A549 (cell line): ENCODE measurements around the gene SMPDL3B. TPM values are rescaled to one million over a fixed set of nuclear protein-coding genes. Genes with fewer than 3 reads are reported as not detected.

Experiments
- ATAC-seq, 2 experiments: fragments of 200-7000 bp in 1 of 2; fragments of >200 bp in 1 of 2; cut with Nextera tagmentation in 1 of 2; cut with Tn5 transposase in 1 of 2; 3 replicates each; pipeline versions ENCODE4 v1.8.0 to v1.9.1; 2018 to 2020; ENCODE audit warnings: mild to moderate bottlenecking in 1 of 2, moderate library complexity in 1 of 2
- CTCF ChIA-PET: fragments of 300-600 bp; sonication (Branson Sonifier 250); formaldehyde crosslinking; extraction: SDS; loops from one replicate; lab custom pipeline; 2021; ENCODE audit warnings: antibody characterized with exemption, inconsistent platforms; lab: Yijun Ruan, JAX
- POLR2A ChIA-PET: fragments of 350-600 bp; formaldehyde crosslinking; extraction: SDS; loops from one replicate; lab custom pipeline; 2021; ENCODE audit warnings: antibody characterized with exemption, inconsistent platforms; lab: Yijun Ruan, JAX
- DNase-seq, 2 experiments: peaks; one replicate each; pipeline versions ENCODE4 v3.0.0 to v3.0.0-alpha.2; 2011 to 2016; ENCODE audit warnings: low read depth in 1 of 2, low spot score in 1 of 2
- FAIRE-seq: peaks from 2 replicates; lab custom pipeline; 2011; peaks lifted over from hg19 to GRCh38; lab: Jason Lieb, UNC
- H3K27ac ChIP-seq, 2 experiments: fragments of >200 bp; sonication (Bioruptor Twin); formaldehyde crosslinking; 3 replicates each; pipeline ENCODE4 v1.5.1; 2016 to 2017
- H3K4me1 ChIP-seq: fragments of >200 bp; sonication (Bioruptor Twin); formaldehyde crosslinking; 3 replicates; pipeline ENCODE4 v1.6.1; 2016
- H3K4me2 ChIP-seq: fragments of >200 bp; sonication (Bioruptor Twin); formaldehyde crosslinking; 3 replicates; pipeline ENCODE4 v1.6.1; 2016
- H3K4me3 ChIP-seq: fragments of >200 bp; sonication (Bioruptor Twin); formaldehyde crosslinking; 3 replicates; pipeline ENCODE4 v1.5.1; 2016
- H3K9me3 ChIP-seq: fragments of >200 bp; sonication (Bioruptor Twin); formaldehyde crosslinking; 3 replicates; pipeline ENCODE4 v1.6.1; 2016
- BHLHE40 ChIP-seq: IDR thresholded peaks from 2 replicates; pipeline ENCODE4 v1.6.1; 2012; ENCODE audit warnings: low read depth, low read length, inconsistent platforms
- CBX8 ChIP-seq: fragments of 200-600 bp; sonication (generic); IDR thresholded peaks from 2 replicates; pipeline ENCODE4 v1.6.1; 2016
- CHD2 ChIP-seq: fragments of 150-350 bp; IDR thresholded peaks from 2 replicates; pipeline ENCODE4 v1.6.1; 2014; ENCODE audit warnings: low read length; ENCODE audit not compliant: partially characterized antibody
- CHD4 ChIP-seq: fragments of 200-600 bp; sonication (generic); IDR thresholded peaks from 2 replicates; pipeline ENCODE4 v1.6.1; 2016; ENCODE audit warnings: antibody characterized with exemption, mild to moderate bottlenecking, borderline replicate concordance
- EHF ChIP-seq: fragments of 250-450 bp; sonication (Bioruptor Pico); IDR thresholded peaks from 2 replicates; pipeline ENCODE4 v1.5.0; 2020; ENCODE audit warnings: mild to moderate bottlenecking
- EP300 ChIP-seq, 2 experiments: fragments of >200 bp; sonication (Bioruptor Twin); formaldehyde crosslinking; IDR thresholded peaks; 2 replicates in 1 of 2; 3 replicates in 1 of 2; pipeline ENCODE4 v1.6.1; 2016 to 2017
- FOSB ChIP-seq: fragments of 250-450 bp; sonication (Bioruptor Pico); IDR thresholded peaks from 2 replicates; pipeline ENCODE4 v1.5.0; 2020; ENCODE audit warnings: mild to moderate bottlenecking, moderate library complexity
- FOSL2 ChIP-seq, 2 experiments: fragments of 450-650 bp in 1 of 2; fragments of >200 bp in 1 of 2; sonication (Bioruptor Twin) in 1 of 2; formaldehyde crosslinking; IDR thresholded peaks; 2 replicates each; pipeline versions ENCODE4 v1.5.0 to v1.6.1; 2016 to 2020; ENCODE audit warnings: mild to moderate bottlenecking in 1 of 2, moderate library complexity in 1 of 2
- FOXS1 ChIP-seq: fragments of 250-450 bp; sonication (Bioruptor Pico); IDR thresholded peaks from 2 replicates; pipeline ENCODE4 v1.5.0; 2020; ENCODE audit warnings: mild to moderate bottlenecking, moderate library complexity
- HOXA7 ChIP-seq: fragments of 250-450 bp; sonication (Bioruptor Pico); IDR thresholded peaks from 2 replicates; pipeline ENCODE4 v1.5.0; 2020; ENCODE audit warnings: mild to moderate bottlenecking, moderate library complexity
- HOXB5 ChIP-seq: fragments of 250-450 bp; sonication (Bioruptor Pico); IDR thresholded peaks from 2 replicates; pipeline ENCODE4 v1.5.0; 2020; ENCODE audit warnings: mild to moderate bottlenecking, moderate library complexity
- KDM1A ChIP-seq: fragments of 200-600 bp; sonication (generic); IDR thresholded peaks from 2 replicates; pipeline ENCODE4 v1.6.1; 2016; ENCODE audit warnings: low read depth, mild to moderate bottlenecking
- MAFK ChIP-seq: fragments of 450-650 bp; IDR thresholded peaks from 2 replicates; pipeline ENCODE4 v1.6.1; 2014; ENCODE audit not compliant: partially characterized antibody
- MAZ ChIP-seq: fragments of 150-350 bp; IDR thresholded peaks from 2 replicates; pipeline ENCODE4 v1.6.1; 2014; ENCODE audit warnings: antibody characterized with exemption, low read depth, low read length, borderline replicate concordance
- PHF8 ChIP-seq: fragments of 200-600 bp; sonication (generic); IDR thresholded peaks from 2 replicates; pipeline ENCODE4 v1.6.1; 2016; ENCODE audit warnings: low read depth, mild to moderate bottlenecking, antibody characterized with exemption, moderate library complexity, borderline replicate concordance
- RAD21 ChIP-seq, 2 experiments: fragments of >200 bp in 1 of 2; sonication (Bioruptor Twin) in 1 of 2; formaldehyde crosslinking in 1 of 2; IDR thresholded peaks in 1 of 2; conservative IDR thresholded peaks in 1 of 2; 2 replicates in 1 of 2; 3 replicates in 1 of 2; pipeline ENCODE4 v1.6.1; 2012 to 2018; ENCODE audit warnings: inconsistent platforms in 1 of 2
- RFX5 ChIP-seq: fragments of 450-650 bp; IDR thresholded peaks from 2 replicates; pipeline ENCODE4 v1.7.1; 2014; ENCODE audit warnings: antibody characterized with exemption, mild to moderate bottlenecking, moderate library complexity
- RNF2 ChIP-seq: fragments of 200-600 bp; sonication (generic); IDR thresholded peaks from 2 replicates; pipeline ENCODE4 v1.6.1; 2016; ENCODE audit warnings: low read depth, mild to moderate bottlenecking, antibody characterized with exemption, moderate library complexity, borderline replicate concordance
- TP53 ChIP-seq: fragments of 250-450 bp; sonication (Bioruptor Pico); IDR thresholded peaks from 2 replicates; pipeline ENCODE4 v1.5.0; 2021; ENCODE audit warnings: mild to moderate bottlenecking, moderate library complexity
- WGBS: methylation state at CpG from one replicate; pipeline ENCODE4 v1.1.6; 2017; ENCODE audit errors: missing lambda C conversion rate; 5-methylcytosine and 5-hydroxymethylcytosine counted together
- polyA plus RNA-seq, 4 experiments: library from polyadenylated mRNA; depleted of rRNA in 3 of 4; stranded (reverse); fragments of >200 nt; fragmentation: RNase III in 1 of 4; extraction: RNeasy Plus Mini Kit Qiagen cat#74134 plus additional on column Dnase treatment in 1 of 4; gene quantifications; 2 replicates in 3 of 4; 3 replicates in 1 of 4; pipeline ENCODE4 v1.2.3, GENCODE V29; 2011 to 2017
- TF ChIP-seq, protein P1 (sequence below): fragments of >200 bp; sonication (Bioruptor Twin); formaldehyde crosslinking; IDR thresholded peaks from 2 replicates; pipeline ENCODE4 v1.6.1; 2016
- TF ChIP-seq, protein P2 (sequence below): IDR thresholded peaks from 2 replicates; pipeline ENCODE4 v1.6.1; 2012
- TF ChIP-seq, protein P3 (sequence below): fragments of 450-650 bp; IDR thresholded peaks from 2 replicates; pipeline ENCODE4 v1.6.1; 2014; ENCODE audit warnings: antibody characterized with exemption
- TF ChIP-seq, protein P4 (sequence below): fragments of 250-450 bp; sonication (Bioruptor Pico); IDR thresholded peaks from 2 replicates; pipeline ENCODE4 v1.5.0; 2020; ENCODE audit warnings: low read depth, mild to moderate bottlenecking, moderate library complexity

The SMPDL3B gene
- polyA plus RNA-seq, 2 of the 4 experiments (the other 2 are of a cell fraction), result 1.7 to 4.0 TPM

DNA sequence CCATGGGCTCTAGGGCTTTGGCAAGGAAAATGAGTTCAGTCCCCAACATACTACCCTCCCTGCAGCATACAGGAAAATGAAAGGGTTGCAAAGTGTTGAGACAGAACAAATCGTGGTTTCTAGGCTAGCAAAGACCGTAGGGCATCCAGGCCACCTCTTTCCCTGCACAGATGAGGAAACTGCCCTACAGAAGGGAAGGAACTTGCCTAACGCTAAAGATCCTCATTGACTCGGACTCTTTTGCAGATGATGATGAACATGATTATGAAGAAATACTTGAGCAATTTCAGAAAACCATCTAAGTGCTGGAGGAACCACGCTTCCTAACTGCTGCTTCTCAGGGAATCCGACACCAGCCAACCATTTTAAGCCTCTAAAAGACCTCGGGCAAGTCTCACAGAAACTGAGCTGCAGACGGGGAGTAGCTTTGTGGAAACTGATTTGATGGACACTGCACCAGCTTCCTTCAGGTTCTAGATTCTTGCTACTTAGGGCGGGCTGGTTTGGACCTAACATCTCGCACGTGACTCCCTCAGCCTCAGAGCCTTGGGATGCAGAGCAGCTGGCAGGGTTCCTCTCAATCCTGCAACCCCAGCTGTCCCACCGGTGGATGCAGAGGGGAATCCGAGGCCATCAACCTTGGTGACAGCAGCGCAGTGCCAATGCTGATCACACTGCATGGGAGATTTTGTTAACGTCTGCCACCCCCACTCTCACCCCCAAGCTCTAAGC lies 49.0 kb upstream of the SMPDL3B start (continued):
- TF ChIP-seq KDM1A, result no peak

DNA sequence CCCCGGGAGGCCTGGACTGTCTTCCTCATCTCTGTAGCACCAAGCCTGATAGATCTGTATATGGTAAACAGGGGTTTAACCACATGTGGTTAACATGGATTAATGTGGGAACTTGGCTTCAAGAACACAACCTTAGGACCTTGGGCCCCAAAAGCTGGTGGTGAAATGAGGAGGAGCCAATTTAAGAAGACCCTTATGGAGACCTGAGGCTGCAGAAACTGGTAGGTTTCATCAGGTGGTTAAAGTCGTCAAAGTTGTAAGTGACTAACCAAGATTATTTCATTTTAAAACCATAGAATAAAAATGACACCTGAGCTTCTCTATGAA lies 48.5 kb upstream of the SMPDL3B start:
- ChIA-PET POLR2A (interaction anchor here (0.5 kb wide), 1 partner anchor 374 kb away, joined by 10 read pairs; no protein-coding TSS in a partner anchor), CTCF (no interaction called here)
- no peak overlapping the region for H3K27ac ChIP-seq
- H3K4me3 ChIP-seq, result no peak overlapping the region
- FAIRE-seq (no peak), DNase-seq (no peak), ATAC-seq (no peak)
- no peak overlapping the region for H3K4me2 ChIP-seq
- TF ChIP-seq RNF2 (no peak), MAFK (no peak), TP53 (no peak), FOSL2 (IDR thresholded peaks at IDR 0.05) (no peak), FOSL2 (CRISPR knock-in tag; IDR thresholded peaks at IDR 0.05) (no peak), CHD2 (no peak)
- no peaks in the 10 kb centered on the region for H3K9me3 ChIP-seq
- WGBS, result 84% methylated on average over 1 of the region's 2 CpGs
- no peaks in the 10 kb centered on the region for H3K4me1 ChIP-seq

DNA sequence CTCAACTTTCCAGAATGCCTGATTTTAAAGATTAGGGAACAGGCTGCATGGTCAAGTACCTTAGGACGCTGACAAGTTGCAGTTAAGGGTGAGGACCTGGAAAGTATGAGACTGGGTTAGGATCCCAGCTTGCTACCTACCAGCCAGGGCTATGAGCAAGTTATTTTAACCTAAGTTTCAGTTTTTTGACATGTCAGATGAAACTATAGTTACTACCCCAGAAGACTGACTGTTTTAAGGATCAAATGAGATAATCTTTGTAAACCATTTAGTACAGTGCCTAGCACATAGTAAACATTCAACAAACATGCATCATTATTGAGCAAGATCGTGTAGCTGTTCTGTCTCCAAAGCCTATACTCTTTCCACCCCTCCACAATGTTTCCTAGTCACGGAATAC lies 48.1 kb upstream of the SMPDL3B start:
- no peak overlapping the region for H3K4me2 ChIP-seq
- no peak for ATAC-seq
- POLR2A ChIA-PET, result no interaction called here
- 85% methylated on average over 3 of the region's 3 CpGs for WGBS
- H3K4me3 ChIP-seq, result no peak overlapping the region
- DNase-seq, result no peak
- H3K27ac ChIP-seq, result no peak overlapping the region
- no peaks in the 10 kb centered on the region for H3K9me3 ChIP-seq
- TF ChIP-seq FOSB, result no peak
- no peak for TF ChIP-seq EHF (CRISPR knock-in tag)
- no peak for TF ChIP-seq RAD21 (conservative IDR thresholded peaks at IDR 0.05 in 1 of 2, IDR thresholded peaks at IDR 0.05 in 1 of 2)
- no peak for TF ChIP-seq EP300 (IDR thresholded peaks at IDR 0.05)
- no peak for TF ChIP-seq PHF8
- no peak for TF ChIP-seq FOXS1 (CRISPR knock-in tag)
- TF ChIP-seq, protein P1, sequence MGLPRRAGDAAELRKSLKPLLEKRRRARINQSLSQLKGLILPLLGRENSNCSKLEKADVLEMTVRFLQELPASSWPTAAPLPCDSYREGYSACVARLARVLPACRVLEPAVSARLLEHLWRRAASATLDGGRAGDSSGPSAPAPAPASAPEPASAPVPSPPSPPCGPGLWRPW, result no peak
- TF ChIP-seq HOXA7 (CRISPR knock-in tag), result no peak
- TF ChIP-seq CHD2, result no peak
- no peak for TF ChIP-seq CBX8
- TF ChIP-seq HOXB5, result no peak
- TF ChIP-seq CHD4, result no peak
- TF ChIP-seq, protein P2, sequence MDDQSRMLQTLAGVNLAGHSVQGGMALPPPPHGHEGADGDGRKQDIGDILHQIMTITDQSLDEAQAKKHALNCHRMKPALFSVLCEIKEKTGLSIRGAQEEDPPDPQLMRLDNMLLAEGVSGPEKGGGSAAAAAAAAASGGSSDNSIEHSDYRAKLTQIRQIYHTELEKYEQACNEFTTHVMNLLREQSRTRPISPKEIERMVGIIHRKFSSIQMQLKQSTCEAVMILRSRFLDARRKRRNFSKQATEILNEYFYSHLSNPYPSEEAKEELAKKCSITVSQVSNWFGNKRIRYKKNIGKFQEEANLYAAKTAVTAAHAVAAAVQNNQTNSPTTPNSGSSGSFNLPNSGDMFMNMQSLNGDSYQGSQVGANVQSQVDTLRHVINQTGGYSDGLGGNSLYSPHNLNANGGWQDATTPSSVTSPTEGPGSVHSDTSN, result no peak
- TF ChIP-seq MAFK, result no peak
- TF ChIP-seq, protein P3, sequence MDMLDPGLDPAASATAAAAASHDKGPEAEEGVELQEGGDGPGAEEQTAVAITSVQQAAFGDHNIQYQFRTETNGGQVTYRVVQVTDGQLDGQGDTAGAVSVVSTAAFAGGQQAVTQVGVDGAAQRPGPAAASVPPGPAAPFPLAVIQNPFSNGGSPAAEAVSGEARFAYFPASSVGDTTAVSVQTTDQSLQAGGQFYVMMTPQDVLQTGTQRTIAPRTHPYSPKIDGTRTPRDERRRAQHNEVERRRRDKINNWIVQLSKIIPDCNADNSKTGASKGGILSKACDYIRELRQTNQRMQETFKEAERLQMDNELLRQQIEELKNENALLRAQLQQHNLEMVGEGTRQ, result no peak
- TF ChIP-seq BHLHE40, result no peak
- no peak for TF ChIP-seq TP53
- TF ChIP-seq RFX5, result no peak
- TF ChIP-seq, protein P4, sequence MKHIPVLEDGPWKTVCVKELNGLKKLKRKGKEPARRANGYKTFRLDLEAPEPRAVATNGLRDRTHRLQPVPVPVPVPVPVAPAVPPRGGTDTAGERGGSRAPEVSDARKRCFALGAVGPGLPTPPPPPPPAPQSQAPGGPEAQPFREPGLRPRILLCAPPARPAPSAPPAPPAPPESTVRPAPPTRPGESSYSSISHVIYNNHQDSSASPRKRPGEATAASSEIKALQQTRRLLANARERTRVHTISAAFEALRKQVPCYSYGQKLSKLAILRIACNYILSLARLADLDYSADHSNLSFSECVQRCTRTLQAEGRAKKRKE (CRISPR knock-in tag), result no peak
- no peak for TF ChIP-seq MAZ
- CTCF ChIA-PET, result no interaction called here
- no peaks in the 10 kb centered on the region for H3K4me1 ChIP-seq
- no peak for FAIRE-seq
